HPDE6-E6E7 (cell line): ENCODE results near the gene SDK2.

Source experiments
- DNase-seq: peaks from one replicate; pipeline ENCODE4 v3.0.0; 2011; ENCODE audit warnings: missing footprints; ENCODE audit errors: extremely low spot score

Gene SDK2, protein sequence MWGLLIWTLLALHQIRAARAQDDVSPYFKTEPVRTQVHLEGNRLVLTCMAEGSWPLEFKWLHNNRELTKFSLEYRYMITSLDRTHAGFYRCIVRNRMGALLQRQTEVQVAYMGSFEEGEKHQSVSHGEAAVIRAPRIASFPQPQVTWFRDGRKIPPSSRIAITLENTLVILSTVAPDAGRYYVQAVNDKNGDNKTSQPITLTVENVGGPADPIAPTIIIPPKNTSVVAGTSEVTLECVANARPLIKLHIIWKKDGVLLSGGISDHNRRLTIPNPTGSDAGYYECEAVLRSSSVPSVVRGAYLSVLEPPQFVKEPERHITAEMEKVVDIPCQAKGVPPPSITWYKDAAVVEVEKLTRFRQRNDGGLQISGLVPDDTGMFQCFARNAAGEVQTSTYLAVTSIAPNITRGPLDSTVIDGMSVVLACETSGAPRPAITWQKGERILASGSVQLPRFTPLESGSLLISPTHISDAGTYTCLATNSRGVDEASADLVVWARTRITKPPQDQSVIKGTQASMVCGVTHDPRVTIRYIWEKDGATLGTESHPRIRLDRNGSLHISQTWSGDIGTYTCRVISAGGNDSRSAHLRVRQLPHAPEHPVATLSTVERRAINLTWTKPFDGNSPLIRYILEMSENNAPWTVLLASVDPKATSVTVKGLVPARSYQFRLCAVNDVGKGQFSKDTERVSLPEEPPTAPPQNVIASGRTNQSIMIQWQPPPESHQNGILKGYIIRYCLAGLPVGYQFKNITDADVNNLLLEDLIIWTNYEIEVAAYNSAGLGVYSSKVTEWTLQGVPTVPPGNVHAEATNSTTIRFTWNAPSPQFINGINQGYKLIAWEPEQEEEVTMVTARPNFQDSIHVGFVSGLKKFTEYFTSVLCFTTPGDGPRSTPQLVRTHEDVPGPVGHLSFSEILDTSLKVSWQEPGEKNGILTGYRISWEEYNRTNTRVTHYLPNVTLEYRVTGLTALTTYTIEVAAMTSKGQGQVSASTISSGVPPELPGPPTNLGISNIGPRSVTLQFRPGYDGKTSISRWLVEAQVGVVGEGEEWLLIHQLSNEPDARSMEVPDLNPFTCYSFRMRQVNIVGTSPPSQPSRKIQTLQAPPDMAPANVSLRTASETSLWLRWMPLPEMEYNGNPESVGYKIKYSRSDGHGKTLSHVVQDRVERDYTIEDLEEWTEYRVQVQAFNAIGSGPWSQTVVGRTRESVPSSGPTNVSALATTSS (N-terminal part only)

DNA sequence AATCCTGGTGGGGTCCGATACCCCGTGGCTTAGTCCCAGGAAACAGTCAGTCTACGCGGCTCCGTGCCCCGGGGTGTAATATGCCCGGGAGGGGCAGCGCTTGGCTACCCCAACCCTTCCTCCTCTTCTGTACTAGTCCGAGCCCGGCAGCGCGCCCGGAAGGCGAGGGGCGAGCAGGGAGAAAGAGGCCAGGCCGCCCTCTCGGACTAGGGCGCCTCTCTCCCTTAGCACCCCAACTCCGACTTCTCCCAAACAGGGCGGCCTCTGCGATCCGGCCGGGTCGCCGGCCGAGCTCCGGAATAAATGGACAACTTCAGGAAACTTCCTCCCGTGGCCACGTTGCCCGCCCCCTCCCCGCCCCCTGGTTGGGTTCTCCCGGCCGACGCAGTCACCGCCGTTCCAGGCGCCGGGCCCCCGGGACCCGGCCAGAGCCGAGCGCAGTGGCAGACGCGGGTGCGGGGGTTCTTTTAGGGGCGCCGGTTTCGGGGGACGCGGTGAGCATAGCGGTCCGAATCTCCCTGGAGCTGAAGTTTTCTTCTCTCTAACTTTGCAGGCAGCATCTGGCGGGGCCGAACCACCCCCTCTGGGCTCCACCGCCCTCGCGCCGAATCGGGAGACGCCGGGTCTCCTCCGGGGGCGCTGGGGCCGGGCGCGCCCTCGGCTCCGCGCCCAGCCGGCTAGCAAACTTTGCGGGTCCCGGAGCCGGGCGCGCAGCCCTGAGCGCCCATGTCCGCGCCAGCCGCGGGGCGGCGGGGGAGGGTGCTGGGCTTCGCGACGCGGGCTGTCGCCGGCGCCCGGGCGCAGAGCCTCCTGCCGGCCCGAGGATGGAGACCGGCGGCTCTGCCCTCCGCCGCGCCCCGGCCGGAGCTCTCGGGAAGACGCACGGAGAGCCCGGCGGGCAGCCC, at the start of gene SDK2:
SDK2 (minus strand) TSS at position 301 of the 905 bp plus-strand sequence. CDS start 357 bp downstream, outside the sequence.
- no peak for DNase-seq

DNA sequence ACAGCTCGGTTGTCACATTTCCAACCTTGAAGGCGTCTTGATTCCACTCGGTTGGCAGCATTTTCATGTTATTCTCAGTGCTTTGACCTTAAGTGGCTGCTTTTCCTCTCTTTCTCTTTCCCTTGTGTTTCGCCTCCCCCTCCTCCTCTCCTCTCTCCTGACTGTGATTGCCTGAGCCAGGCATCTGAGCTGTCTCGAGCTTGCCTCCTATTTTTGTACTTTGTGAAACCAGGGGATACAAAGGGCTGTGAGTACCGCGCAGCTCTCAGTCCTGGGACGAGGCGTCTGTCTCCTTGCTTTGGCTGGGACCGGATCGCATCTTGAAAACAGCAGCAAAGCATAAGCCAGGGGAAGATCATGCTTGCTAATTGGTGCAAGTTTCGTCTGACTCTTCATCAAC, 48.8 kb upstream of the SDK2 start:
- no peak for DNase-seq

DNA sequence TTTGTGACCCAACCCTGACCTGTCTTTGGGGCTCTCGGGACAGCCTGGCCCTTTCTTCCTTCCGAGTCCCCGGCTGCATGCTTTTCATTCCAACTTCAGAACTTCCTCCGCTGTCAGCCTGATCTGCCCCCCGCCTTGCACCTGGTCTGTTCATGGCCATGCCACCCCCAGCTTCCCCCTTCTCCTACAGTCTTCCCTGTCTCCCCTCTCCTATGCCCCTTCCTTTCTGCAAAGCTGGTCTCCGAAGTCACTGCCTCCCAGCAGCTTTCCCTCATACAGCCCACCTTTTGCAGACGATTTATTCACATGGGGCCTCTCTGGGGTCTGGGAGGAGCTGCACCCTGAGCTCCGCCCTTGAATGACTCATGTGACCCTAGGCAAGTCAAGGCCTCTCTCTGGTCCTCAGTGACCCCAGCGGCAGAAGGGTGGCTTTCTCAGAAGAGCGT, 47.1 kb upstream of the SDK2 start:
- DNase-seq: no peak

DNA sequence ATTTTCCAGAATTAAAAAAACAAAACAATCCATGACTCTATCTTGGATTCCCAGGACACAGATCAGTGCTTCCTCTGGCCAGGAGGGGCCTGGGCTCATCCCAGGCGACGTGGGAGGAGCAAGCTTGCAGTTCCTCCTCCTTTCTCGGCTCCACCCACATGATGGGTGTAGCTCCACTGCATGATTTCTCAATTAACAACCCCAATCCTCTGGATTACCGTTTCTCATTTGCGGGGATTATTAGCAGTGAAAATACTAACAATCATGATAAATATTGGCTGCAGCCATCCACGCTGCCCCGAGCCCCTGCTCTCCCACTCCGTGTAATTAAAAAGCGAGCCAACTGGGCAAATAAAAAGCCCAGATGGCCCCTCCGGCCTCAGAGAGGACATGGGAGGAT, 46.4 kb upstream of the SDK2 start:
- DNase-seq: no peak

DNA sequence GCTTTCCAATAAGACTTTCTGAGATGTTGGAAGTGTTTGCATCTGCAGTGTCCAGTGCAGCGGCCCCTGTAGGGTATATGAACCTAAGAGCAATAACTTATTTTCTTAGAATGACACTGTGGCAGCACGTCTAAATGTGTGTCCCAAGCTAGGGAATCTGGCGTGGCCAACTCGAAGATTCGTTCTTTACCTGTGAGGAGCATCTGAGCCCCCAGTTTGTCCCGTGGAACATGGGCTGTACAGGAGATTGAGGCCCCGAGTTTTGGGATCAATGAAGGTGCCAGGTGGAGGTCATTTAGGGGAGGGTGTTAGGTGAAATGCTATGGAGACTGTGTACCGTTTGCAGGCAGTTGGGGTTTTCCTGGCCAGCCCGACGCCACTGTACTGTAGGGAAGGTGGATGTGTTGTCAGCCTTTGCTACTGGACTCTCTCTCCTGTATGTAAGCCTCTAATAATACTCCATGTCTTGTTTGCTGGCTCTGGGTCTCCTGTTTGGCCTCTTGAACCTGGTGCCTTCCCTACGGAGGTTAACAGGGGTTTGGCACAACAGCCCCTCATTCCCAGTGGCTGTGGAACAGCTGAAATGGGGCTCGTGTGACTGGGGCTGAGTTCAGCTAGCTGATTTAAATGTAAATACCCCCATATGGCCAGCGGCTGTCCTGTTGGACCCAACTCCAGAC, 45.5 kb upstream of the SDK2 start:
- DNase-seq: no peak

DNA sequence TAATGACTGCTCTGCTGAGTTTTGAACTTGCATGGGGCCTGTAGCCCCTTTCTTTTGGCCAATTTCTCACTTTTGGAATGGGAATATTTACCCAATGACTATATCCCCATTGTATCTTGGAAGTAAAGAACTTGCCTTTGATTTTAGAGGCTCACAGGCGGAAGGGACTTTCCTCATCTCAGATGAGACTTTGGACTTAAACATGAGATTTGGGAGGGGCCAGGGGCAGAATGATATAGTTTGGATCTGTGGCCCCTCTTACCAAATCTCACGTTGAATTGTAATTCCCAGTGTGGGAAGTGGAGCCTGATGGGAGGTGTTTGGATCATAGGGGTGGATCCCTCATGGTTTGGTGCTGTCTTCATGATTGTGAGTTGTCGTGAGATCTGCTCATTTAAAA, 42.7 kb upstream of the SDK2 start:
- DNase-seq: no peak

DNA sequence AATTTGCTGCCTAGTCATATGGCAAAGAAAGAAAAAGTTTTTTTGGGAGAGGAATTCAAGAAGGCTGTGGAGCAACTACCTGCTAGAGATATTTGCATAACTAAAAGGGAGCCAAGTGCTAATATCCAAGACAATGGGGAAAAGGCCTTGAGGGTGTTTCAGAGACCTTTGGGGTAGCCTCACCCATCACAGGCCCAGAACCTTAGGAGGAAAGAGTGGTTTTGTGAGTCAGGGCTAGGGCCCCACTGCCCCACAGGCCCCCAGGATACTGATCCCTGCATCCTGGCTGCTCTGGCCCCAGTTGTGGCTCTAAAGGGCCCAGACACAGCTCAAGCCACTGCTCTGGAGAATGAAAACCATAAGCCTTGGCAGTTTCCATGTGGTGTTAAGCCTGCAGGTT, 41.9 kb upstream of the SDK2 start:
- DNase-seq: no peak

DNA sequence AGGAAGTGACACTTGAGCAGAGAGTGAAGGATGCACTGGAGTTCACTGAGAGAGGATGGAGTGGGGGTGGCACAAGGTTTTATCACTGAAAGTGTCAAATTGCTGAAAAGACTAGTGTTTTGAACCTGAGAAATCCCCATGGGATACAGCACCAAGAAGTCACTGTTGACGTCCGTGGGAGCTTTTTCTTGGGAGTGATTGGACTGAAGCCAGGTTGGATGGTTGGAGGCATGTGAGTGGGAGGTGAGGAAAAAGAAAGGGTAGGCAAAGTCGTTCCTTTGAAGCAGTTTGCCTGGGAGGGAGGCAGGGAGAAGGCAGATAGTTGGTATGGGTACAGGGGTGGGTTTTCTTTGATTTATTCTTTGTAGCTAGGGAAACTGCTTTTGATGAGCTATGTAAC, 39.9 kb upstream of the SDK2 start:
- no peak for DNase-seq

DNA sequence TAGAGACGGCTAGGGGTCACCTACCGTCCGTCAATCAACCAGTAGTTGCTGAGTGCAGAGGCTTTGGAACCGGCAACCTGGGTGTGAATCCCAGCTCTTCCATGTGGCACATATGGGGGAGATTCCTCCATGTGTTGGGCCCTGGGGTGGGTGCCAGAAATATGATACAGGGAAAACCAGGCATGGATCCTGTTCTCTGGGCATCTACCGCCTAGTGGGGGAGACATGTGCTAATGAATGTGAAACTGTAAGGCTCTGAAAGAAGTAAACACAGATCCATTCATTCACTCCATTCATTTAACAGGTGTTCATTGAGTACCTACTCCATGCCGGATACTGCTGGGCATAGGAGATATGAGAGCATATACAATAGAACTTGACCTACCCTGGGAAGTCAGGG, 39.5 kb upstream of the SDK2 start:
- DNase-seq: no peak

DNA sequence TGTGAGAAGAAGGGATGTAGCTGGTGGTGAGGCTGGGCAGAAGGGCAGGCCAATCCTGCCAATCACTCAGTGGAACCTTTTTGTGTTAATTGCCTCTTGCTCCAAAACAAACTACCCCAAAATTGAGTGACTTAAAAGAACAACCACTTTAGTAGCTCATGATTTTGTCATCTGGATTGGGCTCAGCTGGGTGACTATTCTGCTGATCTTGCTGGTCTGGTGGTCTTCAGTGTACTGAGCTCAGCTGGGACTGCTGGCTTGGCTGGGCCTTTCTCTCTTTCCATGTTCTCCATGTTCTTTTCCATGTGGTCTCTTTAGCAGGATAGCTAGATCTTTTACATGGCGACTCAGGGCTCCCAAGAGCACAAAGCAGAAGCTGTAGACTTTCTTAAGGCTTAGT, 37.7 kb upstream of the SDK2 start:
- DNase-seq: no peak

DNA sequence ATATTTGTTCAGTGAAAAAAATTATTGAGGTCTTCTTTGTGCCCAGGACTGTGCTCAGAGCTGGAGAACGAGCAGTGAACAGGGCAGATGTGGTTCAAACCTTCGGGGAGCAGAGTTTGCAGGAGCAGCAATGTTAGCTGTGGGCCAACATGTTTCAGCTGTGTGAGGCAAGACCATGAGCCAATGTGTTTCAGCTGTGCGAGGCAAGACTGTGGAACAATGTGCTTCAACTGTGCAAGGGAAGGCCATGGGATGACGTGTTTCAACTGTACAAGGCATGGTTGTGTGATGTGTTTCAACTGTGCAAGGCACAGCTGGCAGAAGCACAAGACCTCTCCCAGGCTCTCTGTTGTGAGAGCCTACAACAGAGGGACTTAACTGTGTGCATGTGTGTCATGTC, 35.2 kb upstream of the SDK2 start:
- no peak for DNase-seq

DNA sequence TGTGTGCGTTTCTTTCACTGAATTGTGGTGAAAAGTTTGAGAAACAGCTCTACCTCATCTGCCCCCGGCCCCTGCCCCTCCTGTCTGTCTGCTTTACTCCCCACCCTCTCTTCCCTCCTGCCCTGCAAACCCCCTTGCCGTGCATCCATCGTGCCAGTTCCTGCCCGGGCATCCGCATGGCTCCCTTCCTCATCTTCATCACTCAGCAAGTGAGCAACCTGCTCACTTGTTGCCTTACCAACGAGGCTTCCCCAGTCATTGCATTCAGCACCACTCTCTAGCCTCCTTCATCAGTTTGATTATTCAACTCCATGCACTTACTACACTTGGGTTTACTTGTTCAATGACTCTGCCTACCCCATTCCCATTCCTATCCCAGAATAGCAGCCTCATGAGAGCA, 34.8 kb upstream of the SDK2 start:
- no peak for DNase-seq

DNA sequence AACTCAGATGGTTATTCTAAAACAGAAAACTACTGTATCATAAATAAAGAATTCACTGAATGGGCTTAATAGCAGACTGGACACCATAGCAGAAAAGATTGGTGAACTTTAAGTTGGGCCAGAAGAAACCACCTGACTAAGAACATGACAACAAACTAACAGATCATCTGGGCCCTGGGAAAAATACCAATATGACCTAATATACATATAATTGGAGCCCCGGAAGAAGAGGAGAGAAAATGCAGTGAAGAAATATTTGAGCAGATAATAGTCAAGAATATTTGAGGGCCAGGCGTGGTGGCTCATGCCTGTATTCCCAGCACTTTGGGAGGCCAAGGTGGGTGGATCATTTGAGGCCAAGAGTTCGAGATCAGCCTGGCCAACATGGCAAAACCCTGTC, 25.5 kb upstream of the SDK2 start:
- no peak for DNase-seq

DNA sequence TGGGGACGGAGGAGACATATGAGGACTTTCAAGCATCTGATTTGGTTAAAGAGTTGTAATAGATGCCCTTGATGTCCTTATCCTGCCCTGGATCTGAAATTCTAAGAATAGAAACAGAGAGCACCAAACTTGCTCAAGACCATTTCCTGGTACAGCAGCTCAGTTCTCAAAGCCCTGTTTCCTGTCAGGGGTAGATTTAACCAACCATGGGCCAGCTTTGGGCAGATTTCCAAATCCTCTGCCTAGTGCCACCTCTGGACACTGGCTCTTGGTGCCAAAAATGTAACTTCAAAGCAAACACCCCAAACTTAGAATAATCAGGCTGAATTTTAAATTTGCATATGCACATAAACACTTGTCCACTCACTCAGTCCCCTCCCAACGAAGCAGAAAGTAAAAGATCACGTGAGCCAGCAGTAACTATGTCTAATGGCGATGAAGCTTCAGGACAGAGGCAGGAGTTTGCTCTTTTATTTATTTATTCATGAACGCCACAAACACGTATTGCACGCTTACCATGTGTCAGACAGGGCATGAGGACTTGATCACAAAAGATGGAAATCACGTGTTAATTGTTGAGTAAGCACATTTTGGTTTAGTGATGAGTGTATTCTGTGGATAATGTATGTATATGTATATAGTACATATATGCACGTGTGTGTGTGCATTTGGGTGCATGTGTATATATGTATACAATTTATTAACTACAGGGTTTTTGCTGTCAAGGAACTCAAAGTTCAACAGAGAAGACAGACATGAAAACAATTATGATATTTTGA, 23.1 kb upstream of the SDK2 start:
- no peak for DNase-seq

DNA sequence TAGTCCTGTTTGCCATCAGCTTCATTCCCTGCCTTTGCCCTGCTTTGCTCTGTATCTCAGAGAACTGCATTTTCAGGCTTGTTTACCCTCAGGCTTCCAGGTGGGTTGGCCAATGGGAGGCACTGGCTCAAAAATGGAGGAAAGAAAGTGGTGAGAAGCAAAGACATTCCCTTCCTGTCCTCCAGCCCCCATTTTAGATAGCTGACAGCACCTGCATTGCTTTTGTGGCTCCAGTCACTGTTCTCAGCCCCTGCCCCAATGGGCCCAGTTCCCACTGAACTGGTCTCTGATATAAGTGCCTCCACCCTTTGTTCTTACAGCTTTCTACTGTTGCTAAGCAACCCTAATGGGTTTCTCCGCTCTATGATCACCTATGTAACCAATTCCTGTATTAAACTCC, 19.4 kb upstream of the SDK2 start:
- DNase-seq: no peak

DNA sequence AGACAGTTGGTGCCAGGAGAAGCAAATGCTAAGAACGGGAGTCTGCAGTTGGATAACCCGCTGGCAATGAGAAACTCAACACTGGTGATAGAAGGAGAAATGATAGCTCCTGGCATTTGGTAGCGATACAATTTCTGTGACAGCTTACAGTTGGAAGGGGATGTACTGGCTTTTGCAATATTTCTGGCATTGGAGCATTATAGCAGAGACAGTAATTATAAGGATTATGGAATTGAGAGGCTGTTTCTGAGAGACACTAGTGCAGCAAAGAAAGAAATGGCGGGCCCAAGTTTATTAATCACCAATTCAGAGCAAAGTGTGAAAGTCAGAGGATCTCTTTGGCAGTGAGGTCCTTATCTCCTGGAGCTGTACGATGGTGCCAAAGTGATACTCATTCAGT, 16.1 kb upstream of the SDK2 start:
- no peak for DNase-seq

DNA sequence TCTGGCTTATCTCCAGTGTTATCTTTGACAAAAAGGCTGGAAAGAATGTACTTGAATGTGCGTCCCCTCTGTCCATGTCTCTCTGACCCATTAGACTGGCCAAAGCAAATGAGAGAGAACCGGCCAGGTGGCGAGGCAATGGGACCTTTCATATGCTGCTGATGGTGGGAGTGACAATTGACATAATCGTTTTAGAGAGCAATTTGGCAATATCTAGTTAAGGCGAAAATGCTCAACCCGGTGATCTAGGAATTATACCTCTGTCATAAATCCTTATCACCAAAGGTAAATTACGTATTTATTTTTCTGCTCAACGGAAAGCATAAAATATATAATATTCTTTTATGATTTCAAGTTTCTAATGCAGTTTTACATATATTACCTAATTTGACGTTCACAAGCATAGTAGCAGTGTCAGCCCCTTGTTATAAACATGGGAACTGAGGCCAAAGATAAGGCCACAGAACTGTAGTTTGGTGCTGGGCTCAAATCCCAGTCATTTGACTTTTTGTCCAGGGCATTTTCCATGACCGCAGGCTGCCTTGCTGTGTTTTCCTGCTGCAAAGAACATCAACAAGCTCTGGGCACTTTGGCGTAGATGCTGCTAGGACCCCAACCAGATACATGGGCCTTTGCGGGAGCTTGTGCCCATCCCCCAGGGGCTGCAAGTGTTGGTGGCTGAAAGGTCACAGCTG, 14.7 kb upstream of the SDK2 start:
- no peak for DNase-seq

DNA sequence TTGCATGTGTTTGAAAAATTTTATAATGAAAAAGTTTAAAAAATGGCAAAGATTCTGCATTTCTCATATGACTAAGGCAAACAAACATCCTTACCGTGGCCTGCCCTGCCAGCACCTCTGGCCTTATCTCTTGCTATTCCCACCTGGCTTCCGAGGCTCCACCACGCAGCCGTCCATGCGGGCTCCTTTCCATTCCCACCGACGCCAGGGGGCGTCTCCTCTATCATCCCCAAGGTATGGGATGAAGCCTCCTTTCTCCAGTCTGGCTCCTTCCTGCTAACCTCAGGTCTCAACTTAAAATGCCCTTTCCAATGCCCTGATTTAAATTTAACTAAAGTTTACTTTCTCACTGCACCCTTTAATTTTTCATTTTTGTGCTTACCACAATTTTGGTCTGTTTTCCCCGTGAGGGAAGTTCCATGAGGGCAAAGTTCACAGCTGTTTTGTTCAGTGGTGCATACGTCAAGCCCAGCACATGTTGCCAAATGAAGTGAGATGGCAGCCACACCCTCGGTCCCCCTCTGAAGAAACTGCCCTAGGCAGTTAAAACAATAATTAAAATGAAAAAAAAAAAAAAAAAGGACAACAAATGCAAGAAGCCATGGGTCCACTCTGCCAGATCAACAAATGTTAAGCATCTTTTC, 13.3 kb upstream of the SDK2 start:
- DNase-seq: no peak

DNA sequence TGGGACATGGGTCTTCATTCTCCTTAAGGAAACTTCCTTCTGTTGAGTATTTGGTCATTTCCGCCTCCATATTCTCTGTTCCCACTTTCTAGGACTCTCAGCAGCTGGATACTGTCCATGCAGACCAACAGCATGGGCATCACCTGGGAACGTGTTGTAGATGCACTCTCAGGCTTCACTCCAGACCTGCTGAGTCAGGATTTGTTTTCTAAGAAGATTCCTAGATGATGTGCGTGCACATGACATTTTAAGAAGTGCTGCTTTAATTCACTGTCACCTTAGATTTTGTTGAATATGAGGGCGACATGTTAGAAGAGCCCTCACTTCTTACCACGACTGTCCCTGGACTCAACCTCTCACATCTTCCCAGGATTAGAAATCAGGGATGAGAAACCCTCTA, 10.0 kb upstream of the SDK2 start:
- DNase-seq: no peak
